Breast epithelium (tissue), 4 donors: ENCODE results near the gene ELOVL5. TPM values are rescaled to one million over a fixed set of nuclear protein-coding genes. Genes with fewer than 3 reads are reported as not detected.

Source experiments
- DNase-seq, 2 donors: peaks; one replicate each; pipeline ENCODE4 v3.0.0-alpha.2; 2019; ENCODE audit warnings: low spot score in 2 of 2
- H3K27ac ChIP-seq, 2 donors: fragments of 200-600 bp; sonication (generic) in 1 of 2; one replicate each; pipeline ENCODE4 v1.5.1; 2016 to 2019; ENCODE audit warnings: mild to moderate bottlenecking in 1 of 2
- H3K27me3 ChIP-seq, 2 donors: fragments of 200-600 bp; sonication (generic) in 1 of 2; one replicate each; pipeline versions ENCODE4 v1.5.1 to v1.6.0; 2017 to 2019; ENCODE audit warnings: control low read depth in 1 of 2, mild to moderate bottlenecking in 1 of 2
- H3K36me3 ChIP-seq: fragments of 200-600 bp; one replicate; pipeline ENCODE4 v1.5.1; 2019
- H3K4me1 ChIP-seq, 2 donors: fragments of 200-600 bp; sonication (generic); one replicate each; pipeline ENCODE4 v1.5.1; 2016 to 2019; ENCODE audit warnings: control low read depth in 1 of 2
- H3K4me3 ChIP-seq, 3 donors: fragments of 200-600 bp; sonication (generic); 1 replicate in 2 of 3; 2 replicates in 1 of 3; pipeline ENCODE4 v1.5.1; 2016 to 2019; ENCODE audit warnings: mild to moderate bottlenecking in 3 of 3, moderate library complexity in 2 of 3
- H3K9me3 ChIP-seq, 2 donors: fragments of 200-600 bp; sonication (generic) in 1 of 2; one replicate each; pipeline ENCODE4 v1.5.1; 2016 to 2019; ENCODE audit warnings: control low read depth in 1 of 2
- POLR2A ChIP-seq: fragments of 450-650 bp; IDR thresholded peaks from one replicate; pipeline ENCODE4 v1.6.1; 2016; ENCODE audit warnings: antibody characterized with exemption, mild to moderate bottlenecking, moderate library complexity
- POLR2AphosphoS5 ChIP-seq, 3 donors: sonication (generic); formaldehyde crosslinking; IDR thresholded peaks; one replicate each; pipeline ENCODE4 v1.6.1; 2017; ENCODE audit warnings: antibody characterized with exemption in 3 of 3
- intact Hi-C: fragments of 100-400 bp; cut with DNase I; formaldehyde crosslinking; loops from one replicate; pipeline ENCODE4 v1.15.1; 2023; ENCODE audit warnings: low total_unique reads
- total RNA-seq, 3 donors: library from RNA; depleted of rRNA; stranded (reverse); fragments of >200 nt; gene quantifications; one replicate each; pipeline ENCODE4 v1.1.0, GENCODE V29; 2016
- TF ChIP-seq, protein P1 (sequence below), 3 donors: fragments of 450-650 bp; IDR thresholded peaks; one replicate each; pipeline ENCODE4 v1.5.1; 2016 to 2017; ENCODE audit warnings: antibody characterized with exemption in 3 of 3, mild to moderate bottlenecking in 3 of 3, moderate library complexity in 3 of 3

ELOVL5 gene
- total RNA-seq, 3 donors from 2014 or later: 245 to 427 (median 272) TPM

DNA sequence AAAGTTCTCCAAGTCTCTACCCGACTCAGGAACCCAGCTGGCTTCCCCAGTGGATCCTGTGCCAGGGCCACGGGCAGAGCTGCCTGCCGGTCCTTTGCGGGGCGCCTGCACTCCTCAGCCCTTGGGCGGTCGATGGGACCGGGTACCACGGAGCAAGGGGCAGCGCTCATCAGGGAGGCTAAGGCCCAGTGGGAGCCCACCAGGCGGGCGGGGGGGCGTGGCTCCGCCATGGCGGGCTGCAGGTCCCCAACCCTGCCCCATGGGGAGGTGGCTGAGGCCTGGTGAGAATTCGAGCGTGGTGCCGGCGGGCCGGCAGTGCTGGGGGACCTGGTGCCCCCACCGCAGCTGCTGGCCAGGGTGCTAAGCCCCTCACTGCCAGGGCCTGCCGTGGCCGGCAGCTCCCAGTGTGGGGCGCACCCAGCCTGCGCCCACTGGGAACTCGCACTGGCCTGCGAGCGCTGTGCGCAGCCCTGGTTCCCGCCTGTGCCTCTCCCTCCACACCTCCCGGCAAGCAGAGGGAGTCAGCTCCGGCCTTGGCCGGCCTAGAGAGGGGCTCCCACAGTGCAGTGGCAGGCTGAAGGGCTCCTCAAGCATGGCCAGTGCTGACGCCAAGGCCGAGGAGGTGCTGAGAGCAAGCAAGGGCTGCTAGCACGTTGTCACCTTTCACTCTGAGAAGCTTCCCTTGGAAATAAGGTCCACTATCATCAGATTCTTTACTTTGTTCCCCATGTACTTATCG, 14.8 kb upstream of the ELOVL5 start:
- no peaks in the 10 kb centered on the region for H3K9me3 ChIP-seq
- H3K4me3 ChIP-seq: no peak overlapping the region
- H3K27me3 ChIP-seq: no peaks in the 10 kb centered on the region
- H3K4me1 ChIP-seq: peaks cover 4 to 7% of the 10 kb centered on the region in 2 donors
- no peak for DNase-seq
- TF ChIP-seq, protein P1, sequence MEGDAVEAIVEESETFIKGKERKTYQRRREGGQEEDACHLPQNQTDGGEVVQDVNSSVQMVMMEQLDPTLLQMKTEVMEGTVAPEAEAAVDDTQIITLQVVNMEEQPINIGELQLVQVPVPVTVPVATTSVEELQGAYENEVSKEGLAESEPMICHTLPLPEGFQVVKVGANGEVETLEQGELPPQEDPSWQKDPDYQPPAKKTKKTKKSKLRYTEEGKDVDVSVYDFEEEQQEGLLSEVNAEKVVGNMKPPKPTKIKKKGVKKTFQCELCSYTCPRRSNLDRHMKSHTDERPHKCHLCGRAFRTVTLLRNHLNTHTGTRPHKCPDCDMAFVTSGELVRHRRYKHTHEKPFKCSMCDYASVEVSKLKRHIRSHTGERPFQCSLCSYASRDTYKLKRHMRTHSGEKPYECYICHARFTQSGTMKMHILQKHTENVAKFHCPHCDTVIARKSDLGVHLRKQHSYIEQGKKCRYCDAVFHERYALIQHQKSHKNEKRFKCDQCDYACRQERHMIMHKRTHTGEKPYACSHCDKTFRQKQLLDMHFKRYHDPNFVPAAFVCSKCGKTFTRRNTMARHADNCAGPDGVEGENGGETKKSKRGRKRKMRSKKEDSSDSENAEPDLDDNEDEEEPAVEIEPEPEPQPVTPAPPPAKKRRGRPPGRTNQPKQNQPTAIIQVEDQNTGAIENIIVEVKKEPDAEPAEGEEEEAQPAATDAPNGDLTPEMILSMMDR (IDR thresholded peaks at IDR 0.05): no peak
- TF ChIP-seq POLR2AphosphoS5 (IDR thresholded peaks at IDR 0.05) (no peak), POLR2A (no peak)
- intact Hi-C loops: no loop called here
- H3K36me3 ChIP-seq: no peaks in the 10 kb centered on the region
- H3K27ac ChIP-seq: no peak overlapping the region

DNA sequence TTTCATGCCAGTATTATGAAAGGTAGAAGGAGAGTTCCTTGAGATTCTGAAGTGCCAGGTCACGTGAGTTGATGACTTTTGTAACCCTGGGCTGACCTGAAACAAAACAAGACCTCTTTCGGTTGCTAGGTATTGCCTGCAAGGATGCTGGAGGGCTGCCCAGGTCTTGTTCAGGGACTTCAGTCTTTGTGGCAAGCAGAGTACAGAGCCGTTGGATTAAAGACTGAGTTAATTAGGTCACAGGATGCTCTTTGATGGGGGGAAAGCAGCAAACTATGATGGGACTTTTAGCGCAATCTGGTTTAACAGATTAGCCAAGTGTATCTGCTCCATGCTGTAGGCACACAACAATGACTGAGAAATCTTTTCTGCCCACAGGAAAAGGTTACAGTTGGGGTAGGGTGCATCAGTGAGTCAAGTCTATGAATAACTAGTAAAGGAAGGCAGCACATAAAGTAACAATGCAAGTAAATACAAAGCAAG, 12.8 kb upstream of the ELOVL5 start:
- Histone ChIP-seq H3K4me1 (peaks cover 7 to 8% of the 10 kb centered on the region in 2 donors), H3K36me3 (no peaks in the 10 kb centered on the region), H3K27me3 (no peaks in the 10 kb centered on the region), H3K9me3 (no peaks in the 10 kb centered on the region), H3K4me3 (no peak overlapping the region), H3K27ac (peak overlapping the region; percentile 63 to 95)
- TF ChIP-seq, protein P1 (IDR thresholded peaks at IDR 0.05): no peak
- no peak for TF ChIP-seq POLR2AphosphoS5 (IDR thresholded peaks at IDR 0.05)
- TF ChIP-seq POLR2A: no peak
- peak in 1 of 2 donors; percentile 85 for DNase-seq
- intact Hi-C loops: no loop called here

DNA sequence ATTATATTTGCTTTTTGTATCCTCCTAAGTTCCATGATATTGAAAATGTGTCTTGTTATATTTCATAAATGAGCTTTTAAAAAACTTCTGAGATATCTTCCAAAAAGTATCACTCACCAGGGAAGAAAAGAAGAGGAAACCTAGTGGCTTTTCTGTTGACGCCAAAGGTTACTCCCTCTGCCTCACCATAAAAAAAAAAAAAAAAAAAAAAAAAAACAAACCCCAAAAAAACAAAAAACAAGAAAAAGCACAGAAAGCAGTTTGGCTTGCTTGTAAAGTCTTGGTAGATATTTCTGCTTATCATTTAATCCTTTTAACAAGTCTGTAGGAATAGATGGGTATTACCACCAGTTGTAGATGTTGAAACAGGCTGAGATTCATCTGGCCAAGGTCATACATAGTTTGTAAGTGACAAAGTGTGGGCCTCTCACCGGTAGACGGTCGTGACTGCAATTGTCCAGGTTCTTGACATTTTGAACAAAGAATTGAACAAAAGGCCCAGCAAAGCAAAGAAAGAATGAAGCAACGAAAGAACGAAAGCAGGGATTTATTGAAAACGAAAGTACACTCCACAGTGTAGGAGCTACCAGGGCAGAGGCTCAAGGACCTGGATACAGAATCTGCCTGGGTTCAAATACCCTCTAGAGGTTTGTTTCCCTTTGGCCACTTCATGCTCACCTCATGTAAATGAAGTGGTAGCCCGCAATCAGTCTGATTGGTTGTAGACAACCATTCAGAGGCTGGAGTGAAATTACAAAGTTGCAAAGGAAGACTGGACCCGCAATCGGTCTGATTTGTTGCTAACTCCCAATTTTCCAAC, 11.6 kb upstream of the ELOVL5 start:
- intact Hi-C loops: no loop called here
- Histone ChIP-seq H3K36me3 (no peaks in the 10 kb centered on the region), H3K9me3 (no peaks in the 10 kb centered on the region), H3K27ac (peak overlapping the region; percentile 95 to 98), H3K4me3 (peak overlapping the region; percentile 59 to 89 (median 72)), H3K27me3 (no peaks in the 10 kb centered on the region), H3K4me1 (peaks cover 7 to 8% of the 10 kb centered on the region in 2 donors)
- TF ChIP-seq POLR2A (no peak), POLR2AphosphoS5 (IDR thresholded peaks at IDR 0.05) (no peak)
- TF ChIP-seq, protein P1 (IDR thresholded peaks at IDR 0.05): no peak
- DNase-seq: no peak

DNA sequence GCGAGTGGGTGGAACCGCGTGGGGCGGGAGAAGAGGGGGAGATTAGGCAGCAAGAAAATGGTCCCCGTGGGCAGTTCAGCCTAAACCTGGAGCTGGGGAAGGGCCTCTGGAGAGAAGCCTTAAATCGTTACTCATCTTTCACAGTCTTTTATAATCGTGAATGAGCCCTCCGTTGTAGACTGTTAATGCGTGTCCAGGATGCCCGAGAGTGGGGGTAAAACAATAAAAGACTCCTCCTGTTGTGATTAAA, 11.0 kb upstream of the ELOVL5 start:
- Histone ChIP-seq H3K27ac (peak overlapping the region; percentile 95 to 98), H3K4me1 (peaks cover 7 to 8% of the 10 kb centered on the region in 2 donors)

More for the DNA sequence above, 11.0 kb upstream of the ELOVL5 start:
- no peaks in the 10 kb centered on the region for H3K27me3 ChIP-seq
- H3K4me3 ChIP-seq: peak overlapping the region; percentile 59 to 89 (median 72)
- no peaks in the 10 kb centered on the region for H3K9me3 ChIP-seq
- no peaks in the 10 kb centered on the region for H3K36me3 ChIP-seq
- DNase-seq: no peak
- TF ChIP-seq, protein P1 (IDR thresholded peaks at IDR 0.05): no peak
- TF ChIP-seq POLR2AphosphoS5 (IDR thresholded peaks at IDR 0.05) (no peak), POLR2A (no peak)
- intact Hi-C loops: no loop called here
